Measurements from ENCODE around the gene NAPG.
"Not testable (repeated sequence)": the region's sequence is repeated elsewhere in the genome, so short reads cannot be mapped to it uniquely, and the experiment has no call there.

NAPG gene

GRCh38 chr18:10580215-10580614 is 54.4 kb downstream of the NAPG start:
- DNase-seq (ENCODE audit: low read depth), result no peak
- TF ChIP-seq CTCF (conservative IDR thresholded peaks at IDR 0.05; ENCODE audit: low read depth, low read length), result no peak
- no peak overlapping the region for H3K4me3 ChIP-seq (ENCODE audit: low read length)

GRCh38 chr18:10585260-10585659 is 59.4 kb downstream of the NAPG start:
- no peak for TF ChIP-seq CTCF (conservative IDR thresholded peaks at IDR 0.05; ENCODE audit: low read depth, low read length)
- DNase-seq (ENCODE audit: low read depth), result no peak
- no peak overlapping the region for H3K4me3 ChIP-seq (ENCODE audit: low read length)

GRCh38 chr18:10588975-10589374 is 63.1 kb downstream of the NAPG start:
- TF ChIP-seq CTCF (conservative IDR thresholded peaks at IDR 0.05; ENCODE audit: low read depth, low read length), result no peak
- no peak overlapping the region for H3K4me3 ChIP-seq (ENCODE audit: low read length)
- DNase-seq (ENCODE audit: low read depth), result no peak

GRCh38 chr18:10590412-10590811 is 64.6 kb downstream of the NAPG start:
- no peak overlapping the region for H3K4me3 ChIP-seq (ENCODE audit: low read length)
- DNase-seq (ENCODE audit: low read depth), result no peak
- TF ChIP-seq CTCF (conservative IDR thresholded peaks at IDR 0.05; ENCODE audit: low read depth, low read length), result no peak

GRCh38 chr18:10591896-10592295 is 66.1 kb downstream of the NAPG start:
- DNase-seq (ENCODE audit: low read depth), result no peak
- TF ChIP-seq CTCF (conservative IDR thresholded peaks at IDR 0.05; ENCODE audit: low read depth, low read length), result no peak
- H3K4me3 ChIP-seq (ENCODE audit: low read length), result no peak overlapping the region

GRCh38 chr18:10593366-10594022 is 67.7 kb downstream of the NAPG start:
- DNase-seq (ENCODE audit: low read depth); H3K4me3 ChIP-seq (ENCODE audit: low read length): not testable (repeated sequence)

- H3K4me3 ChIP-seq (ENCODE audit: low read length); DNase-seq (ENCODE audit: low read depth): not testable (repeated sequence)
Measured at GRCh38 chr18:10595917-10596316, 70.1 kb downstream of the NAPG start.

- not testable (repeated sequence) for DNase-seq (ENCODE audit: low read depth); H3K4me3 ChIP-seq (ENCODE audit: low read length)
Measured at GRCh38 chr18:10597695-10598094, 71.9 kb downstream of the NAPG start.

GRCh38 chr18:10600701-10601100 is 74.9 kb downstream of the NAPG start:
- not testable (repeated sequence) for H3K4me3 ChIP-seq (ENCODE audit: low read length); DNase-seq (ENCODE audit: low read depth)
